ENCODE results near the gene OR2S2.
"Not testable (repeated sequence)": the region's sequence is repeated elsewhere in the genome, so short reads cannot be mapped to it uniquely, and the experiment has no call there.

The OR2S2 gene

DNA sequence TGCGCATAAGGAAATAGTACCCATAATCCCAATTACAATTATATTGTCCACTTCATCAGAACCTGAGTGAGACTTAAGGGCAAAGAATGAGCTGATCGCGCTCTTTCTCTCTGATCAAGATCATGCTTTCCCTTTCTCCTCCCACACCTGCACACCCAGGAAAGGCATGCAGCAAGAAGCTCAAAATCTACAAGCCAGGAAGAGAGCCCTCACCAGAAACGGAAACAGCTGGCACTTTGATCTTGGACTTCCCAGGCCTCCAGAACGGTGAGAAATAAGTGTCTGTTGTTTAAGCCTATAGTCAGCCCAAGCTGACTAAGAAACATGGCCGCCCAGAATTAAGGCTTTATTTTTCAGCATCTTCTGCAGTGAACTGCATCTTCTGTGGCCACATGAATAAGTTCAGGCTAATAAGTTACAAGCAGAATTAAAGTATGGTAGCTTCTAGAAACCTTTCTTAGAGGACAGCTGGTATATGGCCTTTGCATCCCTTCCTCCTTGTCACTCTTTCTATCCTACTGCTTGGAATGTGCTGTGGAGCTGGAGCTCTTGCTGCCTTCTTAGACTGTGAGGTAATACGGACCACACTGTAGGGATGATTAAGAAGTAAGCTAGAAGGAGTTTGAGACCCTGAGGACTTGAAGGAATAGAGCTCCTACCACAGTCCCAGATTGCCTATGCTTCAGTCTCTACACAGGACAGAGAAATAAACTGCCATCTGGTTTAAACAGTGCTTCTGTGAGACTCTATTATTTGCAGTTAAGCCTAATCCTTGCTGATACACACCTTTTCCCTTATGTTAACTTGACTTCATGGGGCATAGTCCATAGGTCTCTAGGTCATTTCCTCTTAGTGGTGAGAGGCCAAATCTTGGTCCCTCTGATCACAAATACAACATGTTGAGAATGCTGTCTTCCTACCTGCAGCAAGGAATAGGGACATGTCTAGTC lies 17.2 kb downstream of the OR2S2 start:
- H3K9ac ChIP-seq = 0 out of 22 replicates have a peak overlapping the region, but pooled peaks of 1 of the 11 experiments have one; percentile 10
- no peak overlapping the region for H3K4me3 ChIP-seq
- peak overlapping the region in 6 of 11 experiments; percentile 1 to 66 (median 58); a peak in 8 of 22 replicates for H3K27ac ChIP-seq
- no peak for TF ChIP-seq Cebpa-rat (IDR thresholded peaks at IDR 0.05)
- H3K4me2 ChIP-seq = peak overlapping the region; percentile 8 to 76 (median 66); a peak in 20 of 22 replicates
- H3K4me1 ChIP-seq = peaks cover 31 to 63% (median 58%) of the 10 kb centered on the region in 10 experiments
- H4K20me1 ChIP-seq = no peaks in the 10 kb centered on the region
- H3K9me3 ChIP-seq (replicated peaks in 1 of 11) = no peaks in the 10 kb centered on the region
- no peaks in the 10 kb centered on the region for H3K27me3 ChIP-seq
- no peaks in the 10 kb centered on the region for H3K36me3 ChIP-seq

GRCh38 chr9:35939679-35940250 lies 18.2 kb downstream of the OR2S2 start:
- Histone ChIP-seq H3K4me2 (peak overlapping the region in 7 of 11 experiments; percentile 59 to 76 (median 71); a peak in 12 of 22 replicates), H3K27ac (peak overlapping the region in 4 of 11 experiments; percentile 57 to 66 (median 61); a peak in 7 of 22 replicates), H3K9ac (no peak overlapping the region), H3K4me3 (no peak overlapping the region), H4K20me1 (no peaks in the 10 kb centered on the region), H3K36me3 (no peaks in the 10 kb centered on the region), H3K9me3 (replicated peaks in 1 of 11) (no peaks in the 10 kb centered on the region), H3K4me1 (peaks cover 27 to 55% (median 50%) of the 10 kb centered on the region in 10 experiments), H3K27me3 (no peaks in the 10 kb centered on the region)
- no peak for TF ChIP-seq Cebpa-rat (IDR thresholded peaks at IDR 0.05)

- Histone ChIP-seq H3K4me1 (peaks cover 27 to 55% (median 50%) of the 10 kb centered on the region in 10 experiments), H3K9me3 (replicated peaks in 1 of 11) (no peaks in the 10 kb centered on the region), H3K4me3 (no peak overlapping the region), H3K27me3 (no peaks in the 10 kb centered on the region), H3K4me2 (peak overlapping the region; percentile 20 to 76 (median 70); a peak in 21 of 22 replicates), H3K9ac (peak overlapping the region in 1 of 11 experiments; percentile 22; a peak in 1 of 22 replicates), H3K36me3 (no peaks in the 10 kb centered on the region), H4K20me1 (no peaks in the 10 kb centered on the region), H3K27ac (peak overlapping the region in 5 of 11 experiments; percentile 10 to 66 (median 57); a peak in 8 of 22 replicates)
- TF ChIP-seq Cebpa-rat (IDR thresholded peaks at IDR 0.05) = no peak
These were observed 19.2 kb downstream of the OR2S2 start for GRCh38 chr9:35938474-35939356.

- H3K4me1 ChIP-seq = peaks cover 27 to 59% (median 50%) of the 10 kb centered on the region in 10 experiments
- TF ChIP-seq Cebpa-rat (IDR thresholded peaks at IDR 0.05) = no peak
- H3K27me3 ChIP-seq = no peaks in the 10 kb centered on the region
- no peak overlapping the region for H3K4me3 ChIP-seq
- H3K27ac ChIP-seq = peak overlapping the region in 2 of 11 experiments; percentile 37 to 66; a peak in 3 of 22 replicates
- no peaks in the 10 kb centered on the region for H3K36me3 ChIP-seq
- no peaks in the 10 kb centered on the region for H3K9me3 ChIP-seq (replicated peaks in 1 of 11)
- no peaks in the 10 kb centered on the region for H4K20me1 ChIP-seq
- no peak overlapping the region for H3K9ac ChIP-seq
- H3K4me2 ChIP-seq = peak overlapping the region; percentile 36 to 76 (median 70)
These were observed 20.7 kb downstream of the OR2S2 start for GRCh38 chr9:35937227-35937626.

DNA sequence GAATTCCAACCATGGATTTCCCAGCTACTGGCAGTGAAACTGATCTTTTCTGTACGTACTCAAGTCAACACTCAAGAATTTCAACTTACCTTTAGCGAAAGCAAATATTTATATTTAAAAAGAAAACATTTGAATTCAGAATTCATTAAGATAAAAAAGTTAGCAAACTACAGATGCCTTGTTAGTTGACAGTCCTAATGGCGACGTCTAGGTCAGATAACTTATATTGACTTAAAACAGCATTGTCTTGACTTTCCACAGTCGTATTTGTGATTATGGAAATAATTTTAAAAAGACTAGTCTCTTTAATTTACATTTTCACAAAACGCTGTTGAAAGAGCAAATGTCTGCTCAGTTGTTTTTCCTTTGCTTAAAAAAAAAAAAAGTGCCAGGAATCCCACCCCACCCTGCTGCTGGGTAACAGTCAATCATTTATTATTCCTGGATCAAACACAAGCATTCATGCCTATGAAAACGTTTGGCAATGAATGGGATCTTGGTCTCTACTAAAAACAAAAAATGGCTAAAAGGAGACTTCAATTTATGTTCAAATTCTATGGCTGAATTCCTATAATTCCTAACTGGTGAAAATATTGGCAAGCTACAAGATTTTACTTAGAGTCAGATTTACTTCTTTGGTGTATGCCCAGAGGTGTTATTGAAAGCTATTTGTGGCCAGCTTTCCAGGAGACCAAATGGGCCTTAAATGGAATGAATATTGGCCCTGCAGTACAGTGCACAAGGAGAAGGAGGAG lies 22.0 kb downstream of the OR2S2 start:
- H3K27me3 ChIP-seq = no peaks in the 10 kb centered on the region
- H3K4me1 ChIP-seq = peaks cover 26 to 48% (median 44%) of the 10 kb centered on the region in 10 experiments
- no peaks in the 10 kb centered on the region for H3K9me3 ChIP-seq (replicated peaks in 1 of 11)
- no peaks in the 10 kb centered on the region for H3K36me3 ChIP-seq
- no peak for TF ChIP-seq Cebpa-rat (IDR thresholded peaks at IDR 0.05)
- no peaks in the 10 kb centered on the region for H4K20me1 ChIP-seq
- no peak overlapping the region for H3K4me2 ChIP-seq
- no peak overlapping the region for H3K9ac ChIP-seq
- H3K4me3 ChIP-seq = no peak overlapping the region
- no peak overlapping the region for H3K27ac ChIP-seq

DNA sequence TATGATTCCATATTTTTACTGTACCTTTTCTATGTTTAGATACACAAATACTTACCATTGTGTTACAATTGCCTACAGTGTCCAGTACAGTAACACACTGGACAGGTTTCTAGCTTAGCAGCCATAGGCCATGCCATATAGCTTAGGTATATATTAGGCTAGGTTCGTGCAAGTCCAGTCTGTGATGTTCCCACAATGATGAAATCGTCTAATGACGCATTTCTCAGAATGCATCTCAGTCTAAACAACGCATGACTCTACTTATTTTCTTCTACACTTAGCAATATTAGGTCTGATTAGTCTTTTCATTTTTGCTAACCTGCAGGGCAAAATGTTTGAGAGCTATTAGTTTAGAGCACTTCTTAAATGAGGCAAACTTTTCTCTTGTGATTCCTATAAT lies 22.7 kb downstream of the OR2S2 start:
- H4K20me1 ChIP-seq = no peaks in the 10 kb centered on the region
- H3K4me2 ChIP-seq = no peak overlapping the region
- no peaks in the 10 kb centered on the region for H3K27me3 ChIP-seq
- no peaks in the 10 kb centered on the region for H3K9me3 ChIP-seq (replicated peaks in 1 of 11)
- no peak overlapping the region for H3K4me3 ChIP-seq
- no peaks in the 10 kb centered on the region for H3K36me3 ChIP-seq
- peaks cover 20 to 42% (median 37%) of the 10 kb centered on the region in 10 experiments for H3K4me1 ChIP-seq
- TF ChIP-seq Cebpa-rat (IDR thresholded peaks at IDR 0.05) = no peak
- H3K9ac ChIP-seq = no peak overlapping the region
- H3K27ac ChIP-seq = no peak overlapping the region

DNA sequence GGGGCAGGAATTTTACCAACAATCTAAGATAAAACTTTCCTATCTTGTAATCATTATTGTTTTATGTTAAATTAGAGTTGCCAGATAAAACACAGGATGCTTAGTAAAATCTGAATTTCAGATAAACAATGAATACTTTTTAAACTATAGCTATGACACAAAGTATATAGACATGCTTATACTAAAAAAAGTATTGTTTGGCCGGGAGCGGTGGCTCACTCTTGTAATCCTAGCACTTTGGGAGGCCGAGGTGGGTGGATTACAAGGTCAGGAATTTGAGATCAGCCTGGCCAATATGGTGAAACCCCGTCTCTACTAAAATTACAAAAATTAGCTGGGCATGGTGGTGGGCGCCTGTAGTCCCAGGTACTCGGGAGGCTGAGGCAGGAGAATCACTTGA lies 23.9 kb downstream of the OR2S2 start:
- H3K9ac ChIP-seq = not testable (repeated sequence)

GRCh38 chr9:35933550-35934067 lies 24.3 kb downstream of the OR2S2 start:
- Histone ChIP-seq H3K9ac (no peak overlapping the region), H3K4me3 (no peak overlapping the region), H3K27ac (no peak overlapping the region), H3K36me3 (no peaks in the 10 kb centered on the region), H3K4me1 (peaks cover 20 to 31% (median 21%) of the 10 kb centered on the region in 10 experiments), H3K27me3 (no peaks in the 10 kb centered on the region), H3K4me2 (0 out of 22 replicates have a peak overlapping the region, but pooled peaks of 1 of the 11 experiments have one; percentile 16), H3K9me3 (replicated peaks in 1 of 11) (no peaks in the 10 kb centered on the region), H4K20me1 (no peaks in the 10 kb centered on the region)
- TF ChIP-seq Cebpa-rat (IDR thresholded peaks at IDR 0.05) = no peak

More for the DNA sequence above, 23.9 kb downstream of the OR2S2 start:
- H3K36me3 ChIP-seq; H3K4me3 ChIP-seq; H3K9me3 ChIP-seq (replicated peaks in 1 of 11); H3K4me2 ChIP-seq; H3K27me3 ChIP-seq; H4K20me1 ChIP-seq; H3K27ac ChIP-seq: not testable (repeated sequence)
- H3K4me1 ChIP-seq = peaks cover 20 to 36% (median 25%) of the 10 kb centered on the region in 10 experiments
